ENCODE results near the gene NKAIN2.
"Not testable (repeated sequence)": the region's sequence is repeated elsewhere in the genome, so short reads cannot be mapped to it uniquely, and the experiment has no call there.

NKAIN2 gene

DNA sequence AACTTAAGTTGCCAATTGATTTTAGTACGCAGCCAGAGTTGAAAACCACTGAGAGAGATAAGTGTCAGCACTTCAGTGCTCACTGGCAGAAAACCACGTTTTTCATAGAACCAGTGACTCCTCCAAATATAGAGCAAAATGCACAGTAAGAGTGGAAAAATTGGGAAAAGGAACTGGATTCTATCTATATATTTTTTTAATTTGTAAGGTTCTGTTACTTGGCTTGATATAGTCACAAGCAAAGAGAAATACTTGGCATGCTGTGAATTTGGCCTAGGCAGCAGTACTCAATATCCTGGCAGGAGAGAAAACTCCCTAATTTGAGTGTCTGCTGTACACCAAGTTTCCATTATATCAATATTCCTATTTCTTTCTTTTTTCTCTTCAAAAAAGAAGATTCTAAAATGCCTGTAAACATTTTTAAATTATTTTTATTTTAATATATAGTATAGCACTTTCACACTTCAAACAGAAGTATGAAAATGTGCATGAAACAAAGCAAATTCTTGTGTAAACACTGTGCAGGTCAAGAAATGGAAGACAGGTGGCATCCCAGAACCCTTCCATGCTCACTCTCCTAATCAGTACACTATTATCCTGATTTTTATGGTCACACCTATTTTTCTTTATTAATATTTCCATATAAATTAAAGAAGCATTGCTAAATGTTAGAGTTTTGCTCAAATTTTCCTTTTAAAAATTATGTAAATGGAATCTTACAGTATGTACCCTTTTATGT is 596.8 kb downstream of the NKAIN2 start:
- no peak overlapping the region for H3K4me3 ChIP-seq (ENCODE audit: low read depth, low read length)

DNA sequence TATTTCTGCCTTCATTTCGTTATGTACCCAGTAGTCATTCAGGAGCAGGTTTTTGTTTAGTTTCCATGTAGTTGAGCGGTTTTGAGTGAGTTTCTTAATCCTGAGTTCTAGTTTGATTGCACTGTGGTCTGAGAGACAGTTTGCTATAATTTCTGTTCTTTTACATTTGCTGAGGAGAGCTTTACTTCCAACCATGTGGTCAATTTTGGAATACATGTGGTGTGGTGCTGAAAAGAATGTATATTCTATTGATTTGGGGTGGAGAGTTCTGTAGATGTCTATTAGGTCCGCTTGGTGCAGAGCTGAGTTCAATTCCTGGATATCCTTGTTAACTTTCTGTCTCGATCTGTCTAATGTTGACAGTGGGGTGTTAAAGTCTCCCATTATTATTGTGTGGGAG is 606.8 kb downstream of the NKAIN2 start:
- not testable (repeated sequence) for H3K4me3 ChIP-seq (ENCODE audit: low read depth, low read length)

DNA sequence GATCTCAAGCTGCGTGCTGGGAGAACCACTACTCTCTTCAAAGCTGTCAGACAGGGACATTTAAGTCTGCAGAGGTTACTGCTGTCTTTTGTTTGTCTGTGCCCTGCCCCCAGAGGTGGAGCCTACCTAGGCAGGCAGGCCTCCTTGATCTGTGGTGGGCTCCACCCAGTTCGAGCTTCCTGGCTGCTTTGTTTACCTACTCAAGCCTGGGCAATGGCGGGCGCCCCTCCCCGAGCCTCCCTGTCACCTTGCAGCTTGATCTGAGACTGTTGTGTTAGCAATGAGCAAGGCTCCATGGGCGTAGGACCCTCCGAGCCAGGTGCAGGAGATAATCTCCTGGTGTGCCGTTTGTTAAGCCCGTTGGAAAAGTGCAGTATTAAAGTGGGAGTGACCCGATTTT is 609.0 kb downstream of the NKAIN2 start:
- not testable (repeated sequence) for H3K4me3 ChIP-seq (ENCODE audit: low read depth, low read length)

DNA sequence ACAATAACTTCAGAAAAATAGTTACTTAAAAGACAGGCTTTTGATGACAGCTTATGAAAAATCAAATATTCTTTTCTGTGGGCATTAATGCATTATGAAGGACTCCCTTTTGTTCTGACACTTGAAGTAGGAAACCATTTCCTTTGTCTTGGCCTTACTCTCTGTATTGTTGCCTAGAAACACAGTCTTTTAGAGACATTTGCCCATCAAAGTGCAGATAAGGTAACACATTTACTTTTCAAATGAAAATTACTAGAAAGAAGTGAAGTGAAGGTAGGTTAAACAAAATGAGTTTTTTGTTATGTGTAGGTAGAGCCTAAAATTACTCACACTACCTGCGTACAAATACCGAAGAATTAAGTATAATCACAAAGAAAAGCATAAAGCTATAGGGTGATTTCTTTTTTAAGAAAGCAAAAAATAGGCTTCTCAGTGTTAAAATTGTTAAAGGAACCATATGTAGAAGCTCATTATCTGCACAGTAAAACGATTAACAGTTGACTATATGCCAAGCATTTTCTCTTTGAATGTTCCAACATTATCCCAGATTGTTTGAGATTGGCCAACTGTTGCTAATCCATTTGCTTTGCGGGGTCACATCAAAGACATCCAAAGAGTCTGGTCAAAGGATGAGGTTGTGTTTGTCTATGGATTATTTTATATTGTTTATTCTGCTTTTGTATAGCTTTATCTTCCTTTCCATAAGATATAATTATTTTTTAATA is 616.6 kb downstream of the NKAIN2 start:
- no peak overlapping the region for H3K4me3 ChIP-seq (ENCODE audit: low read depth, low read length)

DNA sequence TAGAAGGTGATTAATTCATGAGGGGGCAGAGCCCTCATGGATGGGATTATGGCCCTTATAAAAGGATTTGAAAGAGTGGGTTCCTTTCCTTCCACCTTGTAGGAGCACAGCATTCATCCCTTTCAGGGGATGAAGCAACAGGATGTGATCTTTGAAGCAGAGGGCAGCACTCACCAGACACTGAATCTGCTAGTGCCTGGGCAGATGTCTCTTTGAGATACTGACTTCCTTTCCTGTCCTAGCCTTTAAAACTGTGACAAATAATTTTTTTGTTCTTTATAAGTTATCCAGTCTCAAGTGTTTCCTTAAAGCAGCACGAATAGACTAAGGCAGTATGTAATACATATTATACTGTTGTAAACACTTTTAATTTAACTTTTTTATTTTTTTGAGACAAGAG is 620.0 kb downstream of the NKAIN2 start:
- no peak overlapping the region for H3K4me3 ChIP-seq (ENCODE audit: low read depth, low read length)

DNA sequence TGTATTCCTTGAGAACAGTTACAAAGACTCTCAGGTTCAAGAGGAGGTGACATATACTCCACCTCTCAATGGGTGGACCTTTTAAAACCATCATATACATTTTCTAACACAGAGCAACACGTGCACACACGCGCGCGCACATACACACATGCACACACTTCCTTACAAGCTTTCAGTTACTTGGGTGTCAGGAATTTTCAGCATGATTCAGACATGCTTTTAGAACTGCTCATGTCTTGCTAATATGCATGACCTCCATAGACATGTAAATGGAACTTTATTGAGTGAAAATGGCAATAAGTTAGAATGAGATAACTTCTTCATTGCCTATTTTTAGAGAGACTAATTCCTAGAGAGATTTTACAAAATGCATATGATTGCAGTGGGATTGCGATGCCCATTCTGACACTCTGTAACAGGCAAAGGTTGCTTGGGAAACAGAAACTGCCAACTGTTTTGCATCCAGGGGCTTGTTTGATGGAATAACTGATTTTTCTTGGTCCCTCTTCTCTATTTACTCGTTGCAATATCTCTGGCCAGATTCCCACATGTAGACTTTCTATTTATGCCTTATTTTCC is 627.2 kb downstream of the NKAIN2 start:
- H3K4me3 ChIP-seq (ENCODE audit: low read depth, low read length) = no peak overlapping the region

DNA sequence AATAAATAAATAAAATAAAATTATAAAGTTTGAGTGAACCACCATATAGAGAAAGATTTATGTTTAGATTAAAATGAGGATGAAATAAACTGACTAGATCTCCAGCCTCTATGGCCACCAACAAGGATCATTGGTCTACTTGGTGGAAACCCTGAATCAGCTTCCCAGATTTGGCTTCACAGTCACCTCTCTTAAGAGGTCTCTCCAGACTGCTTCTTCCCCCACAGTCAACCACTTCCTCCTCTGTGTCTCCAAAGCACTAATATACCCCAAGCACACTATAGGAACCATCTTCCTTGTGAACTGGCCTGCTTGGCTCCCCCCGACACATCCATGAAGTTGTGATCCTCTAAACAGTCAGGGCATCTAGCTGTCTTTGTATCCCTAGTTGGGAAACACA is 629.0 kb downstream of the NKAIN2 start:
- no peak overlapping the region for H3K4me3 ChIP-seq (ENCODE audit: low read depth, low read length)

DNA sequence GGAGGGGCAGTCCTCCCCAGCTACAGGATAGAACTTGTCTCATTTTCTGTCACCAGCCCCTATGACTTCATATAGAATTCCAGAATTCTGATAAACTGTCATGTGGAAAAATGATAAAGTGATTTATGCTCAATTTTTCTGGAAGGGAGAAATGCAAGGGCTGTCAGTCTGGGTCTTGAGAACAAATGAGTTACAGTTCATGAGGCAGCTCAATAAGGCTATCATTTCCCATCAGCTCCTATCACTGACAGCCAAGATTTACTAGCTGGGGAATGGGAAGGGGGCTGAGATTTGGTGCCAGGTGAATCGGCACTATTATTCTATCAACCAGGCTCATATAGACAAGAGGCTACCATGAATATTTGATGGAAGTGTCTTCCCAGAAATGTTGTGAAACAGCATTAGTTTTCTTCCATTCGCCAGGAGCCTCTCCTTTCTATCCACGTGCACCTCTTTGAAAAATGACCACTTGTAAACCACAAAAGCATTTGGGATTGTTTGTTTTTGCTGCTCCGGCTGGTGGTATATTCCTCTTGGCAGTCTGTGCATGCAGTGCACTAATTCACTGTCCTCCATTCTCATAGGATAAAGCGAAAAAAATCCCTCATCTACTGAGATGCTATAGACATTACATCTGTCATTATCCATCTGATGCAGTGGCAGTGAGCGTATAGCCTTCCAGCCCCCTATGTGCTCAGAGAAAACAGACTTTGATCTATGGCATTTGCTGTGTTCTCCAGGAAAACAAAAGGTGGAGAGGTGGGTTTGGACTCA is 629.9 kb downstream of the NKAIN2 start:
- H3K4me3 ChIP-seq (ENCODE audit: low read depth, low read length) = no peak overlapping the region

DNA sequence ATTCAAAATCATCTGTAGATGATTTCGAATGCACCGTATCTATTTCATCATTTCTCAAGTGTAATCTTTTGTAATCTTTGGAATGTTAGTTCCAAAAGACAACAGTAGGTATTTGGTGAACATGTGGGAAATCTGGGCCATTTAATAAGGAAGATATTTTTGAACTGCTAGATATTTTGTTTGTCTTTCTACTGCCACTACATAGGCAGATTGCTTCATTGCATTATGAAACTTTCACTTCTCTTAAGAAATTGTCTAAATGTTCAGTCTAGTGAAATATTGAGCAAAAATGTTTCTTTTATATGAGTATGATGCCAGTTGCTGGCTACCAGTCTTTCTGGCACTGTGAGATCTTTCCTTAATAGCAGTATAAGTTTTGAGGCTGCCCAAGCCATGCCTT is 630.8 kb downstream of the NKAIN2 start:
- no peak overlapping the region for H3K4me3 ChIP-seq (ENCODE audit: low read depth, low read length)

DNA sequence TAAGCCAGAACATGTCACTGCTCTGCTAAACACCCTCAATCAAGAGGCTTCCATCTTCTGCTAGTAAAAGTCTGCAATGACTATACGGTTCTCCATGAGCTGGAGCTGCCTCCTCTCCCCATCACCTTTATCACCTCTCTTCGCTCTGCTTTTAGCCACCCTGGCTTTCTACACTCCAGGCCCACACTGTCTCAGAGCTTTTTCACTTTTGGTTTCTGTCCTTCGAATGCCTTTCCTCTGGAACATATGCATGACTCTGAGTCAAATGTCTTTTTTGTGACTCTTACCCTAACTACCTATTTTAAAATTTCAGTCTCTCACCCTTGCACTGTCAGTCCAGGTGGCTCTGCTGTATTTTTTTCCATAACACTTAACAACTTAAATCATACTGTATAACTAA is 633.1 kb downstream of the NKAIN2 start:
- no peak overlapping the region for H3K4me3 ChIP-seq (ENCODE audit: low read depth, low read length)

DNA sequence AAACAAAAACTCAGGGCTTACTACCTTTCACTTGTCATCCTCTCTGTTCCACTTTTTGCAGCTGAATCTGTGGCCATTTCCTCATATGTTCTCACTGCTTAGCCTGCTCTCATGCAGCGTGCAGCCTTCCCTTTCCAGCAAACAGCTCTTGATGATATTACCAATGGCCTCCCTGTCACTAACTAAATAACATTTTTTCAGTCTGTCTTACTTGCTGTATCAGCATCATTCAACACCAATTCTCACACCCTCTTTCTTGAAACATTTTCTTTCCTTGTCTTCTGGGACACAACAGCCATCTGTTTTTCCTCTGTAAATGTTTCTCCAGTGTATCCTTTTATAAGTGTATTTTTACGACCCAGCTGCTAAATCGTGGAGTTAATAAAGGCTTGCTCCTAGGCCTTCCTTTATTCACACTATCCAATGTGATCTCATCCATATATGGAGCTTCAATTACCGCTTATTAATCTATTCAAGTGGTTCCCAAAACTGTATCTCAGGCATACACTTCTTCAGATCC is 634.9 kb downstream of the NKAIN2 start:
- no peak overlapping the region for H3K4me3 ChIP-seq (ENCODE audit: low read depth, low read length)

DNA sequence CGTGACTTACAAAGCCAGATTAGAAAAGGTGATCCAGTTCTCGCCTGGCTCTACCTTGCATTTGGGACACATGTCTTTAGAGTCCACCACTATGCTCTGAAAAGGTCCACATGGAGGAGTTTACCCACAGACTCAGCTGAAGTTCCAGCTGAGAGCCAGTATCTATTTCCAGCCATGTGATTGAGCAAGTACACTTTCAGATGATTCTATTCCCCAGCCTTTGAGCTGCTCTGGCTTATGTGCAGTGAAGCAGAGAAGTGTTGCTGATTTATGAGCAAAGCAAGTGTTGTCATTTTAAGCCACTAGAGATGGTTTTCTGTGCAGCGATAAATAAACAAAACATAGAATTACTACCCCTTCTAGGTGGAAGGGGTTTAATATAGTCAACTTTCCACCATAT is 637.8 kb downstream of the NKAIN2 start:
- no peak overlapping the region for H3K4me3 ChIP-seq (ENCODE audit: low read depth, low read length)

DNA sequence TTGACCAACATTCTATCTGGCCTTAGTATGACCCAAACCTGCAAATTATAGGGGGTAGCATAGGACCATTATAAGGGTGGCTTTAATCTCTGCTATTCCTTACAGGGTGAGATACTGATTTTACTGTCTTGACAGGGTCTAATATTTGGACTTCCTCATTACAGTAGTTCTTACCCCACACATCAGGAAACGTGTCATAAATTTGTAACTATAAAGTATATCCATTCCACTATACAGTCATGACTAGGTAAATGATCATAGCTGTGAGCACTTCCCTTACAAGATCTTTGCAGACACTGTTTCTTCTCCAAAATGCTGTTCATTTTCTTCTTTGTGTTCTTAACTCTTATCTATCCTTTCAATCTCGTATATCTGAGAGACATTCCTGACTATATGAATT is 639.9 kb downstream of the NKAIN2 start:
- no peak overlapping the region for H3K4me3 ChIP-seq (ENCODE audit: low read depth, low read length)

DNA sequence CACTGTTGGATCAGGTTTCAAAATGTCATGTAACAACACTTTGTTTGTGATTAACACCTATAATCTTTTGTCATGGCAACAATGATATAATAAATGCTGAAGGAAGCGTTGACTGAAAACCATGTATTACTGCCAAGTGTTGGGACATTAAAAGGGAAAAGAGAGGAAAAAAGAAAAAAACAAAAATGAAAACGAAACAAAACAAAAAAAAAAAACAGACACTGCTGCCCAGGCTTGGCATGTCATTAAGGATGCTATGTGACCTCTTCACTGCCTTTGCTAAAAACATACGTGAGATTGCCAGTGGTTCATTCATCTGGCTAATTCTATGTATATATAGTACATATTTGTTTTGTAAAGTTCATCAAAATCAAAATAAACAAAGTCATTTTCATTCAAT is 641.9 kb downstream of the NKAIN2 start:
- H3K4me3 ChIP-seq (ENCODE audit: low read depth, low read length) = no peak overlapping the region

DNA sequence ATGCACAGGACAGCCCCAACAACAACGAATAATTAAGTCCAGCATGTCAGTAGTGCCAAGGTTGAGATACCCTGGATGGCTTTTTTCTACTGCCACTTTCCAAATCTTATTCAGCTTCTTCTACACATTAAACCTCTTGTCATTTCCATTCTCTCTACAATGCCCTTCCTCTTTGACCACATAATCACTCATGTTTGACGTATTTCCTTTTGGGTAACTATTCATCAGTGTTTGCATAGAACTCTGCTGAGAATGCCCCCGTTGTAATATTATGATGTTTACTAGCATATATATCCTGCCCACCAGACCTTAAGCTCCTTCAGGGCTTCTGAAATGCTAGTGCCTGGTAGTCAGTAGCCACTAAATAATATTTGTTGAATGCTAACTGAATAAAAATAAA is 643.3 kb downstream of the NKAIN2 start:
- H3K4me3 ChIP-seq (ENCODE audit: low read depth, low read length) = no peak overlapping the region

DNA sequence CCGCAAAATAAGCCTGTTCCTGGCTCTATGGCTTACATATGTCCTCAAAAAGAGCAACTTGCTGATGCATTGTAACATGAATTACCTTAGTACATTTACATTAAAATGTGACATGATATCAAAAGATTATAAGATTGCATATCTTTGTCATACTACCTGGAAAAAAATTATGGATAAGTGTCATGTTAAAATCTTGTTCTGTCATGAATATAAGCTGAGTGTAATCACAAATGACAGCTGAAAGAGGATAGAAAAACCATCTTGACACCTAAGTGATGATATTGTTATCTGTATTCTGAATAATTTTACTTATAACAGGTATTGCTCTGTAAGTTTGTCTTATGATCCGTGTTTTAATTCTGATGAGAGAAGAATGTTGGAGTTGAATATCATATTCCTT is 655.6 kb downstream of the NKAIN2 start:
- H3K4me3 ChIP-seq (ENCODE audit: low read depth, low read length) = no peak overlapping the region

DNA sequence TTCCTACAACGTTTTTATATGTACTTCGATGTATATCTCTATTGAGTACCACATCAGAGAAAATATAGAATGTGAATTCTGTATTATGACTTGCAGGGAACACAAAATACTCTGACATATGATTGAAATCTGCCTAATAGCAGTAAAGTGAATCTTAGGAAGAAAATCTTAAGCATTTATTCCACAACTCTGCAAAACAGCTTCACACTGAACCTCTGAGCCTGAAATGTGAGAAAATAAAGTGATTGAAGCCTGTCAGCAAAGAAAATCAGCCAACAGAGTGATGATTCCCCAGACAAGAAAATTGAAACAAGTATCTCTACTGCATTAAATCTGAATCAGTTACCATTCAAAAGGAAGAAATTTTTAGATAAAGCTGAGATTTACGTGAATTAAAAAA is 659.1 kb downstream of the NKAIN2 start:
- no peak overlapping the region for H3K4me3 ChIP-seq (ENCODE audit: low read depth, low read length)

DNA sequence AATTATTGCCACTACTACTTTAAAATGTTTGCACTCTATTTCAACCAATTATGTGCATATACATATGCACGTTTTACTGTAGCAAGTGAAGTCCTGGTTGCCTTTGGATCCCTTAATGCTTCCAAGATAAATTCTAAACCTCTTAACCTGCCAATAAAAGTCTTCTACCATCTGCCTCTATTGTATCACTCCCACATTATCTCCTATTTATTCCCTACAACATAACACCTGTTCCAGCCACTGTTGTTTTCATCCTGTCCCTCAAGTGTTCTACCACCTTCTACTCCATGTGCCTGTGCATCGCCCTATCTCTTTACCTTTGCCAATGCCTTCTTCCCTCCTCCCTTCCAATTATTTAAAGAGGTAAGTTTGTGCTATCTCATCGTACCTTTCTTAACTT is 659.6 kb downstream of the NKAIN2 start:
- no peak overlapping the region for H3K4me3 ChIP-seq (ENCODE audit: low read depth, low read length)

DNA sequence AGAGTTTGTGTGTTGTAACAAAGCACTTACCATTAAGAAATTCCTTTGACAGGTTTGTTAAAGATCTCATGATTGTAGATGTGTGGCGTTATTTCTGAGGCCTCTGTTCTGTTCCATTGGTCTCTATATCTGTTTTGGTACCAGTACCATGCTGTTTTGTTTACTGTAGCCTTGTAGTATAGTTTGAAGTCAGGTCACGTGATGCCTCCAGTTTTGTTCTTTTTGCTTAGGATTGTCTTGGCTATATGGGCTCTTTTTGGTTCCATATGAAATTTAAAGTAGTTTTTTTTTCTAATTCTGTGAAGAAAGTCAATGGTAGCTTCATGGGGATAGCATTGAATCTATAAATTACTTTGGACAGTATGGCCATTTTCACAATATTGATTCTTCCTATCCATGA is 660.9 kb downstream of the NKAIN2 start:
- H3K4me3 ChIP-seq (ENCODE audit: low read depth, low read length) = not testable (repeated sequence)

DNA sequence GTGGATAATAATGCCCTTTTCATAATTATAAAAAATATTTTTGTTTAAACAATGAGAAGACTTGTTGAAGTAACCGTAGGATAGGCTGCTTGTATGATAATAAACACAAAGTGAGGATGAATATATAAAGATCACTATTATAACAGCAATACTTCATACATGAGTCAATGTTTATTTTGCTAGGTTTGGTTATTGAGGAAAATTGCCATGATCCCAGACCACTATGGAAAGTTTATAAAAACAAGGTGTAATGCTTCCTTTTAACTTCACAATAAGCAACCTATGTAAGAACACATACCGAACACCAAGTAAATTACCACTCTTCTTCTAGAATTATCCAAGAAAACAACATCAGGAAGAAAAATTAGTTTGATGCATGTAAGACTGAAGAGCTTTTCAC is 663.3 kb downstream of the NKAIN2 start:
- no peak overlapping the region for H3K4me3 ChIP-seq (ENCODE audit: low read depth, low read length)

DNA sequence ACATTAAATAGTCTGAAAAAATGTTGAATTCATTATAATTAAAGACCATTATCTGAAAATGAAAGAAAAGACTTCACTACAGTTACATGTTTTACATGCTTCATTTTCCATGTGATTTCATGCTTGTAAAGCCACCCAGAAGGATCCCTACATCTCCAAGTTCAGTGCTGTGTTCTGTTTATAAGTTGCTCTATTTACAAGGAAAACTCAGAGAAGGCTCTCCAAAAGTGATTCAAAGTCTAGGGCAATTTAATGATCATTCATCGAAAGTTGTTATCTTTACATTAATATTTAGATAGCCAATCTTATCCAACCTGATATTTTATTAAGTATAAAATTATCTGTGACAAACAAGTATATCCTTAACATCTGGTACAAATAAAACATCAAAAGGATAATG is 663.7 kb downstream of the NKAIN2 start:
- H3K4me3 ChIP-seq (ENCODE audit: low read depth, low read length) = no peak overlapping the region
